A549 (cell line): ENCODE data around the gene PLXND1. TPM values are rescaled to one million over a fixed set of nuclear protein-coding genes. Genes with fewer than 3 reads are reported as not detected.

Source experiments
- ATAC-seq, 2 experiments: fragments of 200-7000 bp in 1 of 2; fragments of >200 bp in 1 of 2; cut with Nextera tagmentation in 1 of 2; cut with Tn5 transposase in 1 of 2; 3 replicates each; pipeline versions ENCODE4 v1.8.0 to v1.9.1; 2018 to 2020; ENCODE audit warnings: mild to moderate bottlenecking in 1 of 2, moderate library complexity in 1 of 2
- CTCF ChIA-PET: fragments of 300-600 bp; sonication (Branson Sonifier 250); formaldehyde crosslinking; extraction: SDS; loops from one replicate; lab custom pipeline; 2021; ENCODE audit warnings: antibody characterized with exemption, inconsistent platforms; lab: Yijun Ruan, JAX
- POLR2A ChIA-PET: fragments of 350-600 bp; formaldehyde crosslinking; extraction: SDS; loops from one replicate; lab custom pipeline; 2021; ENCODE audit warnings: antibody characterized with exemption, inconsistent platforms; lab: Yijun Ruan, JAX
- DNase-seq, 2 experiments: peaks; one replicate each; pipeline versions ENCODE4 v3.0.0 to v3.0.0-alpha.2; 2011 to 2016; ENCODE audit warnings: low read depth in 1 of 2, low spot score in 1 of 2
- FAIRE-seq: peaks from 2 replicates; lab custom pipeline; 2011; peaks lifted over from hg19 to GRCh38; lab: Jason Lieb, UNC
- H3K27ac ChIP-seq, 2 experiments: fragments of >200 bp; sonication (Bioruptor Twin); formaldehyde crosslinking; 3 replicates each; pipeline ENCODE4 v1.5.1; 2016 to 2017
- H3K4me1 ChIP-seq: fragments of >200 bp; sonication (Bioruptor Twin); formaldehyde crosslinking; 3 replicates; pipeline ENCODE4 v1.6.1; 2016
- H3K4me2 ChIP-seq: fragments of >200 bp; sonication (Bioruptor Twin); formaldehyde crosslinking; 3 replicates; pipeline ENCODE4 v1.6.1; 2016
- H3K4me3 ChIP-seq: fragments of >200 bp; sonication (Bioruptor Twin); formaldehyde crosslinking; 3 replicates; pipeline ENCODE4 v1.5.1; 2016
- H3K9me3 ChIP-seq: fragments of >200 bp; sonication (Bioruptor Twin); formaldehyde crosslinking; 3 replicates; pipeline ENCODE4 v1.6.1; 2016
- BCL3 ChIP-seq: fragments of >200 bp; sonication (Bioruptor Twin); formaldehyde crosslinking; IDR thresholded peaks from 3 replicates; pipeline ENCODE4 v1.6.1; 2016
- CBX2 ChIP-seq: fragments of 200-600 bp; sonication (generic); IDR thresholded peaks from 2 replicates; pipeline ENCODE4 v1.6.1; 2016; ENCODE audit warnings: low read depth, mild to moderate bottlenecking, borderline replicate concordance
- CBX8 ChIP-seq: fragments of 200-600 bp; sonication (generic); IDR thresholded peaks from 2 replicates; pipeline ENCODE4 v1.6.1; 2016
- CEBPB ChIP-seq, 2 experiments: fragments of >200 bp in 1 of 2; sonication (Bioruptor Twin) in 1 of 2; formaldehyde crosslinking in 1 of 2; IDR thresholded peaks; 2 replicates each; pipeline ENCODE4 v1.6.1; 2012 to 2016
- CHD2 ChIP-seq: fragments of 150-350 bp; IDR thresholded peaks from 2 replicates; pipeline ENCODE4 v1.6.1; 2014; ENCODE audit warnings: low read length; ENCODE audit not compliant: partially characterized antibody
- CHD4 ChIP-seq: fragments of 200-600 bp; sonication (generic); IDR thresholded peaks from 2 replicates; pipeline ENCODE4 v1.6.1; 2016; ENCODE audit warnings: antibody characterized with exemption, mild to moderate bottlenecking, borderline replicate concordance
- E2F6 ChIP-seq: IDR thresholded peaks from 2 replicates; pipeline ENCODE4 v1.6.1; 2012; ENCODE audit warnings: low read depth, borderline replicate concordance
- ELK1 ChIP-seq: fragments of 150-350 bp; IDR thresholded peaks from 2 replicates; pipeline ENCODE4 v1.6.1; 2014; ENCODE audit warnings: low read depth, mild to moderate bottlenecking, low read length
- FOSB ChIP-seq: fragments of 250-450 bp; sonication (Bioruptor Pico); IDR thresholded peaks from 2 replicates; pipeline ENCODE4 v1.5.0; 2020; ENCODE audit warnings: mild to moderate bottlenecking, moderate library complexity
- FOXS1 ChIP-seq: fragments of 250-450 bp; sonication (Bioruptor Pico); IDR thresholded peaks from 2 replicates; pipeline ENCODE4 v1.5.0; 2020; ENCODE audit warnings: mild to moderate bottlenecking, moderate library complexity
- GATA3 ChIP-seq: IDR thresholded peaks from 2 replicates; pipeline ENCODE4 v1.6.1; 2012; ENCODE audit warnings: borderline replicate concordance
- HDAC2 ChIP-seq: fragments of 200-600 bp; sonication (generic); IDR thresholded peaks from 2 replicates; pipeline ENCODE4 v1.6.1; 2016
- HOXA7 ChIP-seq: fragments of 250-450 bp; sonication (Bioruptor Pico); IDR thresholded peaks from 2 replicates; pipeline ENCODE4 v1.5.0; 2020; ENCODE audit warnings: mild to moderate bottlenecking, moderate library complexity
- HOXB13 ChIP-seq: fragments of 250-450 bp; sonication (Bioruptor Pico); IDR thresholded peaks from 2 replicates; pipeline ENCODE4 v1.5.0; 2020; ENCODE audit warnings: low read depth, mild to moderate bottlenecking, moderate library complexity
- HOXB5 ChIP-seq: fragments of 250-450 bp; sonication (Bioruptor Pico); IDR thresholded peaks from 2 replicates; pipeline ENCODE4 v1.5.0; 2020; ENCODE audit warnings: mild to moderate bottlenecking, moderate library complexity
- JUN ChIP-seq, 2 experiments: fragments of >200 bp; sonication (Bioruptor Twin); formaldehyde crosslinking; IDR thresholded peaks; 2 replicates in 1 of 2; 3 replicates in 1 of 2; pipeline ENCODE4 v1.6.1; 2016 to 2017
- JUNB ChIP-seq: fragments of >200 bp; sonication (Bioruptor Twin); formaldehyde crosslinking; IDR thresholded peaks from 2 replicates; pipeline ENCODE4 v1.6.1; 2016
- MAZ ChIP-seq: fragments of 150-350 bp; IDR thresholded peaks from 2 replicates; pipeline ENCODE4 v1.6.1; 2014; ENCODE audit warnings: antibody characterized with exemption, low read depth, low read length, borderline replicate concordance
- MYC ChIP-seq: IDR thresholded peaks from 2 replicates; pipeline ENCODE4 v1.6.1; 2012; ENCODE audit warnings: mild to moderate bottlenecking, inconsistent platforms, low read length, improper control_type of control experiment, borderline replicate concordance
- NFE2L2 ChIP-seq: fragments of 150-350 bp; conservative IDR thresholded peaks from 2 replicates; pipeline ENCODE4 v1.6.1; 2014; ENCODE audit warnings: low read length
- NPAS2 ChIP-seq: fragments of 250-450 bp; sonication (Bioruptor Pico); IDR thresholded peaks from 2 replicates; pipeline ENCODE4 v1.8.0; 2022; ENCODE audit warnings: mild to moderate bottlenecking, moderate library complexity, borderline replicate concordance
- NR3C1 ChIP-seq: fragments of >200 bp; sonication (Bioruptor Twin); formaldehyde crosslinking; IDR thresholded peaks from 3 replicates; pipeline ENCODE4 v1.6.1; 2017
- PHF8 ChIP-seq: fragments of 200-600 bp; sonication (generic); IDR thresholded peaks from 2 replicates; pipeline ENCODE4 v1.6.1; 2016; ENCODE audit warnings: low read depth, mild to moderate bottlenecking, antibody characterized with exemption, moderate library complexity, borderline replicate concordance
- RAD21 ChIP-seq, 2 experiments: fragments of >200 bp in 1 of 2; sonication (Bioruptor Twin) in 1 of 2; formaldehyde crosslinking in 1 of 2; IDR thresholded peaks in 1 of 2; conservative IDR thresholded peaks in 1 of 2; 2 replicates in 1 of 2; 3 replicates in 1 of 2; pipeline ENCODE4 v1.6.1; 2012 to 2018; ENCODE audit warnings: inconsistent platforms in 1 of 2
- SMC3 ChIP-seq: fragments of >200 bp; sonication (Bioruptor Twin); formaldehyde crosslinking; IDR thresholded peaks from 3 replicates; pipeline ENCODE4 v1.6.1; 2018; ENCODE audit warnings: inconsistent platforms
- SREBF2 ChIP-seq: fragments of 450-650 bp; IDR thresholded peaks from 2 replicates; pipeline ENCODE4 v1.6.1; 2014; ENCODE audit warnings: mild to moderate bottlenecking, moderate library complexity
- TP53 ChIP-seq: fragments of 250-450 bp; sonication (Bioruptor Pico); IDR thresholded peaks from 2 replicates; pipeline ENCODE4 v1.5.0; 2021; ENCODE audit warnings: mild to moderate bottlenecking, moderate library complexity
- USF2 ChIP-seq: fragments of 450-650 bp; IDR thresholded peaks from 2 replicates; pipeline ENCODE4 v1.6.1; 2014; ENCODE audit warnings: antibody characterized with exemption
- ZC3H11A ChIP-seq: fragments of 450-650 bp; IDR thresholded peaks from 2 replicates; pipeline ENCODE4 v1.6.1; 2014; ENCODE audit warnings: antibody characterized with exemption, mild to moderate bottlenecking
- ZSCAN20 ChIP-seq: fragments of 250-450 bp; sonication (Bioruptor Pico); IDR thresholded peaks from 2 replicates; pipeline ENCODE4 v1.8.0; 2022; ENCODE audit warnings: mild to moderate bottlenecking, moderate library complexity
- WGBS: methylation state at CpG from one replicate; pipeline ENCODE4 v1.1.6; 2017; ENCODE audit errors: missing lambda C conversion rate; 5-methylcytosine and 5-hydroxymethylcytosine counted together
- polyA plus RNA-seq, 4 experiments: library from polyadenylated mRNA; depleted of rRNA in 3 of 4; stranded (reverse); fragments of >200 nt; fragmentation: RNase III in 1 of 4; extraction: RNeasy Plus Mini Kit Qiagen cat#74134 plus additional on column Dnase treatment in 1 of 4; gene quantifications; 2 replicates in 3 of 4; 3 replicates in 1 of 4; pipeline ENCODE4 v1.2.3, GENCODE V29; 2011 to 2017

PLXND1 gene
- polyA plus RNA-seq, 2 of the 4 experiments (the other 2 are of a cell fraction): 26.8 to 72.6 TPM

- peaks cover 5% of the 10 kb centered on the region; the same call in 2 of the 3 replicates for H3K4me1 ChIP-seq
- WGBS: 94% methylated on average over 7 of the region's 21 CpGs
- ATAC-seq: no peak
- TF ChIP-seq ZC3H11A (no peak), USF2 (no peak), FOXS1 (CRISPR knock-in tag) (no peak), ZSCAN20 (CRISPR knock-in tag) (no peak), JUNB (no peak), CBX2 (no peak), NR3C1 (no peak), SMC3 (no peak), FOSB (CRISPR knock-in tag) (no peak), E2F6 (no peak), BCL3 (no peak), PHF8 (no peak), HOXB13 (CRISPR knock-in tag) (no peak), NFE2L2 (no peak), JUN (IDR thresholded peaks at IDR 0.05) (no peak), ELK1 (no peak)
- TF ChIP-seq, all 56 proteins: peak for 0
- DNase-seq (no peak), FAIRE-seq (no peak)
- Histone ChIP-seq H3K4me3 (no peak overlapping the region), H3K4me2 (no peak overlapping the region), H3K9me3 (no peaks in the 10 kb centered on the region), H3K27ac (0 out of 6 replicates have a peak overlapping the region, but pooled peaks of 1 of the 2 experiments have one; percentile 17)
- ChIA-PET CTCF (interaction anchor here (1.1 kb wide), 1 partner anchor 88 kb away, joined by 3 read pairs; no protein-coding TSS in a partner anchor), POLR2A (no interaction called here)
These were observed 28.3 kb downstream of the PLXND1 start for GRCh38 chr3:129577925-129578786.

- no peak for ATAC-seq
- CTCF ChIA-PET: interaction anchor here (1.0 to 1.7 kb wide), 2 partner anchors 11 to 194 kb away, joined by 4 read pairs; no protein-coding TSS in a partner anchor
- Histone ChIP-seq H3K4me1 (peaks cover 5% of the 10 kb centered on the region; the same call in 2 of the 3 replicates), H3K4me3 (no peak overlapping the region), H3K4me2 (no peak overlapping the region), H3K27ac (peak overlapping the region in 1 of 2 experiments; percentile 35; a peak in 1 of 6 replicates), H3K9me3 (no peaks in the 10 kb centered on the region)
- FAIRE-seq: no peak
- DNase-seq: no peak
- no CpG with 5 or more reads among the region's 17 CpGs for whole genome bisulfite sequencing
- POLR2A ChIA-PET: no interaction called here
- TF ChIP-seq MYC (no peak), HOXB13 (CRISPR knock-in tag) (no peak), CHD2 (no peak), RAD21 (conservative IDR thresholded peaks at IDR 0.05 in 1 of 2, IDR thresholded peaks at IDR 0.05 in 1 of 2) (no peak), NPAS2 (no peak), HOXA7 (CRISPR knock-in tag) (no peak), CBX8 (no peak), HOXB5 (CRISPR knock-in tag) (no peak), PHF8 (no peak), JUNB (no peak), MAZ (no peak), SREBF2 (no peak), CEBPB (IDR thresholded peaks at IDR 0.05) (no peak), CHD4 (no peak), GATA3 (no peak), TP53 (CRISPR knock-in tag) (no peak), FOSB (CRISPR knock-in tag) (no peak), HDAC2 (no peak)
These were observed 29.1 kb downstream of the PLXND1 start for GRCh38 chr3:129577366-129577765.
